GM23248 (cell line): ENCODE results near the gene HSPA1A. TPM values are rescaled to one million over a fixed set of nuclear protein-coding genes. Genes with fewer than 3 reads are reported as not detected.

Source experiments
- DNase-seq: peaks from one replicate; pipeline ENCODE4 v3.0.0-alpha.2; 2015
- H2AFZ ChIP-seq: fragments of 200-600 bp; sonication (generic); 2 replicates; pipeline ENCODE4 v1.6.1; 2016; ENCODE audit warnings: antibody characterized with exemption
- H3F3A ChIP-seq: fragments of 200-600 bp; sonication (generic); 2 replicates; pipeline ENCODE4 v1.6.1; 2016; ENCODE audit warnings: mild to moderate bottlenecking, antibody characterized with exemption, mixed run types; ENCODE audit not compliant: insufficient read depth
- H3K27ac ChIP-seq: fragments of 200-600 bp; sonication (generic); 2 replicates; pipeline ENCODE4 v1.5.1; 2016; ENCODE audit warnings: mild to moderate bottlenecking
- H3K27me3 ChIP-seq: fragments of 200-600 bp; sonication (generic); replicated peaks from 2 replicates; pipeline ENCODE4 v1.6.1; 2016; ENCODE audit warnings: mild to moderate bottlenecking; ENCODE audit not compliant: insufficient read depth
- H3K36me3 ChIP-seq: fragments of 200-600 bp; sonication (generic); 2 replicates; pipeline ENCODE4 v1.6.1; 2016; ENCODE audit warnings: low read depth, mild to moderate bottlenecking
- H3K4me1 ChIP-seq: fragments of 200-600 bp; sonication (generic); 2 replicates; pipeline ENCODE4 v1.6.1; 2016; ENCODE audit warnings: mild to moderate bottlenecking; ENCODE audit not compliant: insufficient read depth
- H3K4me2 ChIP-seq: fragments of 200-600 bp; sonication (generic); one replicate; pipeline ENCODE4 v1.6.1; 2016; ENCODE audit warnings: mild to moderate bottlenecking; ENCODE audit not compliant: unreplicated experiment
- H3K4me3 ChIP-seq: fragments of 200-600 bp; sonication (generic); 2 replicates; pipeline ENCODE4 v1.5.1; 2016; ENCODE audit warnings: mild to moderate bottlenecking
- H3K79me2 ChIP-seq: fragments of 200-600 bp; sonication (generic); 2 replicates; pipeline ENCODE4 v1.6.1; 2016; ENCODE audit warnings: mild to moderate bottlenecking; ENCODE audit not compliant: insufficient read depth
- H3K9ac ChIP-seq: fragments of 200-600 bp; sonication (generic); 2 replicates; pipeline ENCODE4 v1.6.1; 2016; ENCODE audit warnings: mild to moderate bottlenecking
- H3K9me2 ChIP-seq: fragments of 200-600 bp; sonication (generic); 2 replicates; pipeline ENCODE4 v1.6.1; 2016; ENCODE audit warnings: mixed run types, mild to moderate bottlenecking, moderate library complexity; ENCODE audit not compliant: insufficient read depth
- H3K9me3 ChIP-seq: fragments of 200-600 bp; sonication (generic); one replicate; pipeline ENCODE4 v1.6.1; 2017; ENCODE audit warnings: low read depth
- H4K20me1 ChIP-seq: fragments of 200-600 bp; sonication (generic); 2 replicates; pipeline ENCODE4 v1.6.0; 2016; ENCODE audit not compliant: insufficient read depth
- EZH2 ChIP-seq: fragments of 200-600 bp; sonication (generic); IDR thresholded peaks from 2 replicates; pipeline ENCODE4 v1.6.1; 2018; ENCODE audit warnings: antibody characterized with exemption, mild to moderate bottlenecking; ENCODE audit not compliant: insufficient read depth, poor library complexity, severe bottlenecking
- EZH2phosphoT487 ChIP-seq: fragments of 200-600 bp; sonication (generic); IDR thresholded peaks from 2 replicates; pipeline ENCODE4 v1.6.1; 2018; ENCODE audit warnings: antibody characterized with exemption, moderate library complexity, mild to moderate bottlenecking, low read depth; ENCODE audit not compliant: insufficient read depth
- WGBS, 2 experiments: methylation state at CpG; one replicate each; pipeline ENCODE4 v1.1.6; 2015 to 2017; ENCODE audit warnings: low lambda C conversion rate in 2 of 2, low coverage in 1 of 2; ENCODE audit errors: missing lambda C conversion rate in 2 of 2; 5-methylcytosine and 5-hydroxymethylcytosine counted together
- in situ Hi-C: fragments of 300-500 bp; cut with MboI; formaldehyde crosslinking; loops from 2 replicates; pipeline ENCODE4 v1.15.0; 2020
- polyA plus RNA-seq: library from polyadenylated mRNA; unstranded; fragments of >200 nt; fragmentation: Nextera tagmentation; extraction: Ambion mirVana; gene quantifications from 2 replicates; pipeline ENCODE4 v1.2.1, GENCODE V29; 2016
- total RNA-seq: library from RNA; depleted of rRNA; stranded (reverse); fragments of >200 nt; shearing (Covaris generic); gene quantifications from 2 replicates; pipeline ENCODE4 v1.2.3, GENCODE V29; 2014

HSPA1A gene
- total and polyA plus RNA-seq, 2 experiments from 2014 or later: 67.5 to 107 TPM

GRCh38 chr6:31842053-31842452, 26.7 kb downstream of the HSPA1A start:
- Histone ChIP-seq H3K9me3 (no peaks in the 10 kb centered on the region), H3K4me2 (no peak overlapping the region), H3K9ac (no peak overlapping the region), H3K79me2 (peaks cover 26% of the 10 kb centered on the region), H3K27ac (no peak overlapping the region), H3K9me2 (no peaks in the 10 kb centered on the region), H3K4me3 (no peak overlapping the region), H3K4me1 (peaks cover 14% of the 10 kb centered on the region; the same call in 1 of the 2 replicates), H4K20me1 (peaks cover 10% of the 10 kb centered on the region), H3K27me3 (no peaks in the 10 kb centered on the region), H3K36me3 (peaks cover 40% of the 10 kb centered on the region), H2AFZ (no peak overlapping the region), H3F3A (peaks cover 48% of the 10 kb centered on the region)
- 99 to 100% methylated on average over 9 of the region's 9 CpGs for WGBS, 2 experiments
- TF ChIP-seq EZH2: no peak
- no peak for TF ChIP-seq EZH2phosphoT487
- in situ Hi-C loops: no loop called here
- DNase-seq: no peak

- no peaks in the 10 kb centered on the region; the same call in 1 of the 2 replicates for H4K20me1 ChIP-seq
- no peak overlapping the region for H3K9ac ChIP-seq
- H3K79me2 ChIP-seq: 0 out of 2 replicates have a peak, but pooled peaks cover 1% of the 10 kb centered on the region
- H3K27ac ChIP-seq: no peak overlapping the region
- H3K27me3 ChIP-seq: no peaks in the 10 kb centered on the region
- TF ChIP-seq EZH2phosphoT487 (no peak), EZH2 (no peak)
- H2AFZ ChIP-seq: no peak overlapping the region
- 100% methylated on average over 3 of the region's 3 CpGs for WGBS, 2 experiments
- H3K4me3 ChIP-seq: no peak overlapping the region
- no peaks in the 10 kb centered on the region for H3K9me2 ChIP-seq
- no peak overlapping the region for H3K4me2 ChIP-seq
- H3K4me1 ChIP-seq: no peaks in the 10 kb centered on the region
- no peak for DNase-seq
- peaks cover 23% of the 10 kb centered on the region for H3F3A ChIP-seq
- in situ Hi-C loops: no loop called here
- H3K9me3 ChIP-seq: no peaks in the 10 kb centered on the region
- peaks cover 17% of the 10 kb centered on the region for H3K36me3 ChIP-seq
Measured at GRCh38 chr6:31844507-31844906, 29.2 kb downstream of the HSPA1A start.

- no peak for TF ChIP-seq EZH2phosphoT487
- no peak for TF ChIP-seq EZH2
- H3K4me3 ChIP-seq: no peak overlapping the region
- H3K9me2 ChIP-seq: no peaks in the 10 kb centered on the region
- no peak overlapping the region for H2AFZ ChIP-seq
- no peak overlapping the region for H3K27ac ChIP-seq
- no peak for DNase-seq
- no peaks in the 10 kb centered on the region for H3K9me3 ChIP-seq
- no peaks in the 10 kb centered on the region for H3K36me3 ChIP-seq
- H3K27me3 ChIP-seq: no peaks in the 10 kb centered on the region
- no peak overlapping the region for H3K4me2 ChIP-seq
- no peaks in the 10 kb centered on the region for H3K79me2 ChIP-seq
- in situ Hi-C loops: no loop called here
- H3K4me1 ChIP-seq: no peaks in the 10 kb centered on the region
- WGBS, 2 experiments: 91 to 100% methylated on average over 2 of the region's 2 CpGs
- no peaks in the 10 kb centered on the region for H4K20me1 ChIP-seq
- peaks cover 8% of the 10 kb centered on the region; the same call in 1 of the 2 replicates for H3F3A ChIP-seq
- H3K9ac ChIP-seq: no peak overlapping the region
Measured at GRCh38 chr6:31847276-31847978, 32.1 kb downstream of the HSPA1A start.

GRCh38 chr6:31850765-31851484, 35.6 kb downstream of the HSPA1A start:
- in situ Hi-C loops: no loop called here
- Histone ChIP-seq H3K36me3 (no peaks in the 10 kb centered on the region), H2AFZ (no peak overlapping the region), H3K4me2 (no peak overlapping the region), H3K79me2 (no peaks in the 10 kb centered on the region), H4K20me1 (no peaks in the 10 kb centered on the region), H3K9me3 (no peaks in the 10 kb centered on the region), H3K27ac (no peak overlapping the region), H3K27me3 (no peaks in the 10 kb centered on the region), H3K4me3 (no peak overlapping the region), H3K4me1 (no peaks in the 10 kb centered on the region), H3K9ac (no peak overlapping the region), H3F3A (peaks cover 8% of the 10 kb centered on the region; the same call in 1 of the 2 replicates), H3K9me2 (no peaks in the 10 kb centered on the region)
- TF ChIP-seq EZH2phosphoT487 (no peak), EZH2 (no peak)
- 91 to 95% methylated on average over 2 of the region's 2 CpGs for WGBS, 2 experiments
- DNase-seq: no peak
